GM21360 (cell line): ENCODE measurements around the gene ERICH2.

ENCODE experiments used
- ATAC-seq: cut with Tn5 transposase; IDR thresholded peaks from one replicate; pipeline ENCODE4 v1.9.1; 2021; ENCODE audit warnings: mild to moderate bottlenecking, moderate library complexity; ENCODE audit not compliant: unreplicated experiment

Gene ERICH2

GRCh38 chr2:170830166-170830565, 60.0 kb downstream of the ERICH2 start:
- ATAC-seq: no peak

- ATAC-seq: no peak
Observed at GRCh38 chr2:170831115-170831514, 60.9 kb downstream of the ERICH2 start.

GRCh38 chr2:170836027-170836426, 65.8 kb downstream of the ERICH2 start:
- no peak for ATAC-seq

GRCh38 chr2:170840717-170841210, 70.6 kb downstream of the ERICH2 start:
- ATAC-seq: no peak

GRCh38 chr2:170842785-170843184, 72.6 kb downstream of the ERICH2 start:
- no peak for ATAC-seq

GRCh38 chr2:170843656-170844055, 73.5 kb downstream of the ERICH2 start:
- ATAC-seq: no peak

- ATAC-seq: no peak
Observed at GRCh38 chr2:170845343-170845742, 75.2 kb downstream of the ERICH2 start.

GRCh38 chr2:170846314-170846713, 76.1 kb downstream of the ERICH2 start:
- no peak for ATAC-seq

GRCh38 chr2:170847716-170848115, 77.5 kb downstream of the ERICH2 start:
- ATAC-seq: no peak
